Panc1 (cell line): ENCODE measurements around the gene AARS1. TPM values are rescaled to one million over a fixed set of nuclear protein-coding genes. Genes with fewer than 3 reads are reported as not detected.

Source experiments
- ATAC-seq: fragments of 200-7000 bp; cut with Tn5 transposase; 2 replicates; pipeline ENCODE4 v1.9.1; 2020; ENCODE audit warnings: mild to moderate bottlenecking, moderate library complexity
- BruUV-seq: library from RNA; stranded (reverse); fragments of 400-500 nt; replicated peaks from 2 replicates; lab custom pipeline; 2021; lab: Mats Ljungman, UMichigan
- CTCF ChIA-PET: fragments of 300-600 bp; sonication (Branson Sonifier 250); formaldehyde crosslinking; loops from one replicate; lab custom pipeline; 2022; ENCODE audit warnings: antibody characterized with exemption; lab: Charles Lee
- POLR2A ChIA-PET: fragments of 300-600 bp; sonication (Branson Sonifier 250); formaldehyde crosslinking; loops from one replicate; lab custom pipeline; 2022; ENCODE audit warnings: antibody characterized with exemption; lab: Charles Lee
- DNase-seq: peaks from one replicate; pipeline ENCODE4 v3.0.0-alpha.2; 2010; ENCODE audit warnings: low read depth, low spot score
- H3K27ac ChIP-seq: 2 replicates; pipeline ENCODE4 v1.5.1; 2011; ENCODE audit warnings: mild to moderate bottlenecking, low read length, inconsistent platforms
- H3K27me3 ChIP-seq: fragments of 200-500 bp; sonication (Bioruptor generic); 2 replicates; pipeline ENCODE4 v1.6.0; 2014; ENCODE audit warnings: low read length, inconsistent platforms; ENCODE audit not compliant: control insufficient read depth, insufficient read depth
- H3K36me3 ChIP-seq: fragments of 200-500 bp; sonication (Bioruptor generic); 2 replicates; pipeline ENCODE4 v1.5.1; 2014; ENCODE audit warnings: inconsistent platforms, mild to moderate bottlenecking, low read length, moderate library complexity; ENCODE audit not compliant: control insufficient read depth, insufficient read depth
- H3K4me1 ChIP-seq: 2 replicates; pipeline ENCODE4 v1.5.1; 2011; ENCODE audit warnings: inconsistent platforms, mild to moderate bottlenecking, low read length, moderate library complexity; ENCODE audit not compliant: control insufficient read depth, insufficient read depth
- H3K4me3 ChIP-seq, 2 experiments: 2 replicates each; pipeline ENCODE4 v1.5.1; 2011 to 2012; ENCODE audit warnings: low read depth in 2 of 2, low read length in 2 of 2, mild to moderate bottlenecking in 2 of 2, inconsistent platforms in 1 of 2, moderate library complexity in 1 of 2
- H3K9me3 ChIP-seq: fragments of 200-500 bp; sonication (Bioruptor generic); 2 replicates; pipeline ENCODE4 v1.5.1; 2014; ENCODE audit warnings: low read depth, mild to moderate bottlenecking, inconsistent platforms, low read length, moderate library complexity; ENCODE audit not compliant: control insufficient read depth, insufficient read depth
- POLR2AphosphoS5 ChIP-seq: IDR thresholded peaks from 2 replicates; pipeline ENCODE4 v1.6.1; 2012; ENCODE audit warnings: mild to moderate bottlenecking, low read depth, low read length, moderate library complexity
- SIN3A ChIP-seq: IDR thresholded peaks from 2 replicates; pipeline ENCODE4 v1.6.1; 2012; ENCODE audit warnings: low read depth, mild to moderate bottlenecking, low read length, moderate library complexity, borderline replicate concordance; ENCODE audit not compliant: insufficient read depth
- TCF7L2 ChIP-seq: IDR thresholded peaks from 2 replicates; pipeline ENCODE4 v1.6.1; 2011; ENCODE audit warnings: mild to moderate bottlenecking, low read depth, low read length, inconsistent platforms
- in situ Hi-C: cut with HindIII; loops from 2 replicates; pipeline ENCODE4 v1.10.0; 2016; ENCODE audit warnings: low sequenced_read_pairs, low pct_unique_long_range_greater_than_20kb
- intact Hi-C: fragments of 100-400 bp; cut with micrococcal nuclease; formaldehyde crosslinking; loops from one replicate; pipeline ENCODE4 v1.10.0; 2022; ENCODE audit not compliant: unreplicated experiment
- total RNA-seq: library from RNA; stranded (reverse); gene quantifications from one replicate; pipeline ENCODE4 v1.2.1, GENCODE V29; 2021; ENCODE audit not compliant: unreplicated experiment
- TF ChIP-seq, protein P1 (sequence below), 2 experiments: IDR thresholded peaks; 2 replicates each; pipeline ENCODE4 v1.6.1; 2011 to 2012; ENCODE audit warnings: low read depth in 2 of 2, control low read depth in 1 of 2, low read length in 1 of 2, mild to moderate bottlenecking in 1 of 2, moderate library complexity in 1 of 2; ENCODE audit not compliant: insufficient read depth in 1 of 2
- TF ChIP-seq, protein P2 (sequence below): fragments of 450-650 bp; IDR thresholded peaks from 2 replicates; pipeline ENCODE4 v1.5.1; 2017; ENCODE audit warnings: mild to moderate bottlenecking

Gene AARS1
- total RNA-seq, 1 experiment from 2014 or later = 115 TPM

DNA sequence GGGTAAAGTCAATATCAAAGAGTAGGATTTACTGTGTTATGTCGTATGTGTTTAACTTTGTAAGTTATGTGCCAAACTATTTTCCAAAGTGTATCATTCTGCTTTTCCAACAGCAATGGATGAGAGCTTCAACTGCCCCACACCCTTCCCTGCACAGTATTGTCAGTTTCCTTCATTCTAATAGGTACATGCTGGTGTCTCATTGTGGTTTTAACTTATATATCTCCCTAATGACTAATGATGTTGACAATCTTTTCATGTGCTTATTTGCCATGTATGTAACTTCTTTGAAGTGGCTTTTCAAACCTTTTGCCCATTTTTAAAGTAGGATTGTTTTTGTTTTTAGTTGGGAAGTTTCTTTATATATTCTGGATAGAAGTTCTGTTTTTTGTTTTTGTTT, 13.4 kb upstream of the AARS1 start:
- no peak overlapping the region for H3K4me3 ChIP-seq
- 0 out of 2 replicates have a peak, but pooled peaks cover 5% of the 10 kb centered on the region for H3K9me3 ChIP-seq
- ATAC-seq (no peak), DNase-seq (no peak)
- H3K27me3 ChIP-seq = no peaks in the 10 kb centered on the region
- intact Hi-C loops (no loop called here), in situ Hi-C loops (no loop called here)
- ChIA-PET CTCF (no interaction called here), POLR2A (no interaction called here)
- no TSS peak for BruUV-seq
- H3K36me3 ChIP-seq = no peaks in the 10 kb centered on the region; the same call in none of the 2 replicates
- H3K27ac ChIP-seq = no peak overlapping the region
- TF ChIP-seq, protein P1, sequence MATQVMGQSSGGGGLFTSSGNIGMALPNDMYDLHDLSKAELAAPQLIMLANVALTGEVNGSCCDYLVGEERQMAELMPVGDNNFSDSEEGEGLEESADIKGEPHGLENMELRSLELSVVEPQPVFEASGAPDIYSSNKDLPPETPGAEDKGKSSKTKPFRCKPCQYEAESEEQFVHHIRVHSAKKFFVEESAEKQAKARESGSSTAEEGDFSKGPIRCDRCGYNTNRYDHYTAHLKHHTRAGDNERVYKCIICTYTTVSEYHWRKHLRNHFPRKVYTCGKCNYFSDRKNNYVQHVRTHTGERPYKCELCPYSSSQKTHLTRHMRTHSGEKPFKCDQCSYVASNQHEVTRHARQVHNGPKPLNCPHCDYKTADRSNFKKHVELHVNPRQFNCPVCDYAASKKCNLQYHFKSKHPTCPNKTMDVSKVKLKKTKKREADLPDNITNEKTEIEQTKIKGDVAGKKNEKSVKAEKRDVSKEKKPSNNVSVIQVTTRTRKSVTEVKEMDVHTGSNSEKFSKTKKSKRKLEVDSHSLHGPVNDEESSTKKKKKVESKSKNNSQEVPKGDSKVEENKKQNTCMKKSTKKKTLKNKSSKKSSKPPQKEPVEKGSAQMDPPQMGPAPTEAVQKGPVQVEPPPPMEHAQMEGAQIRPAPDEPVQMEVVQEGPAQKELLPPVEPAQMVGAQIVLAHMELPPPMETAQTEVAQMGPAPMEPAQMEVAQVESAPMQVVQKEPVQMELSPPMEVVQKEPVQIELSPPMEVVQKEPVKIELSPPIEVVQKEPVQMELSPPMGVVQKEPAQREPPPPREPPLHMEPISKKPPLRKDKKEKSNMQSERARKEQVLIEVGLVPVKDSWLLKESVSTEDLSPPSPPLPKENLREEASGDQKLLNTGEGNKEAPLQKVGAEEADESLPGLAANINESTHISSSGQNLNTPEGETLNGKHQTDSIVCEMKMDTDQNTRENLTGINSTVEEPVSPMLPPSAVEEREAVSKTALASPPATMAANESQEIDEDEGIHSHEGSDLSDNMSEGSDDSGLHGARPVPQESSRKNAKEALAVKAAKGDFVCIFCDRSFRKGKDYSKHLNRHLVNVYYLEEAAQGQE (IDR thresholded peaks at IDR 0.05; ENCODE audit: insufficient read depth in 1 of 2, low read depth in 2 of 2, low read length in 1 of 2) = no peak
- TF ChIP-seq TCF7L2 = no peak
- TF ChIP-seq SIN3A = no peak
- TF ChIP-seq, protein P2, sequence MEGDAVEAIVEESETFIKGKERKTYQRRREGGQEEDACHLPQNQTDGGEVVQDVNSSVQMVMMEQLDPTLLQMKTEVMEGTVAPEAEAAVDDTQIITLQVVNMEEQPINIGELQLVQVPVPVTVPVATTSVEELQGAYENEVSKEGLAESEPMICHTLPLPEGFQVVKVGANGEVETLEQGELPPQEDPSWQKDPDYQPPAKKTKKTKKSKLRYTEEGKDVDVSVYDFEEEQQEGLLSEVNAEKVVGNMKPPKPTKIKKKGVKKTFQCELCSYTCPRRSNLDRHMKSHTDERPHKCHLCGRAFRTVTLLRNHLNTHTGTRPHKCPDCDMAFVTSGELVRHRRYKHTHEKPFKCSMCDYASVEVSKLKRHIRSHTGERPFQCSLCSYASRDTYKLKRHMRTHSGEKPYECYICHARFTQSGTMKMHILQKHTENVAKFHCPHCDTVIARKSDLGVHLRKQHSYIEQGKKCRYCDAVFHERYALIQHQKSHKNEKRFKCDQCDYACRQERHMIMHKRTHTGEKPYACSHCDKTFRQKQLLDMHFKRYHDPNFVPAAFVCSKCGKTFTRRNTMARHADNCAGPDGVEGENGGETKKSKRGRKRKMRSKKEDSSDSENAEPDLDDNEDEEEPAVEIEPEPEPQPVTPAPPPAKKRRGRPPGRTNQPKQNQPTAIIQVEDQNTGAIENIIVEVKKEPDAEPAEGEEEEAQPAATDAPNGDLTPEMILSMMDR = no peak
- no peak for TF ChIP-seq POLR2AphosphoS5
- peaks cover 6% of the 10 kb centered on the region; the same call in 1 of the 2 replicates for H3K4me1 ChIP-seq

DNA sequence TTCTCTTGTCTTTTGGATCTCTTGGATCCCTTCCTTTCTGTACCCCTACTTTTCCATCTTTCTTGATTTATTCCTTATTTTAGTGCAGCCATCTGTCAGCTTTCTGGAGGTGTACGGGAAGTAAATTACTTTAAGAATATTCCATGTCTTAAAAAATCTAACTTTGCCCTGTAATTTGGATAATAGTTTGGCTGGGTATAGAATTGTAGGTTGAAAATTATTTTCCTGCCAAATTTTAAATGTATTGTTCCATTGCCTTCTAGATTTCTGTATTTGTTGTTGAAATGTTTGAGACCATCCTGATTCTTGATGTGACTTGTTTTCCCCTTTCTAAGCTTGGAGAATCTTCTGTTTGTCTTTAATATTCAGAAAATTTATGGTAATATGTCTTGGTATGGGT, 11.8 kb upstream of the AARS1 start:
- ChIA-PET POLR2A (no interaction called here), CTCF (no interaction called here)

More for the DNA sequence above, 11.8 kb upstream of the AARS1 start:
- H3K4me3 ChIP-seq = no peak overlapping the region
- ATAC-seq (no peak), DNase-seq (no peak)
- TF ChIP-seq, protein P1 (IDR thresholded peaks at IDR 0.05; ENCODE audit: insufficient read depth in 1 of 2, low read depth in 2 of 2, low read length in 1 of 2) = no peak
- TF ChIP-seq, protein P2 = no peak
- TF ChIP-seq TCF7L2 = no peak
- no peak for TF ChIP-seq SIN3A
- no peak for TF ChIP-seq POLR2AphosphoS5
- no peaks in the 10 kb centered on the region; the same call in none of the 2 replicates for H3K36me3 ChIP-seq
- H3K27ac ChIP-seq = no peak overlapping the region
- TSS peak; percentile 70 for BruUV-seq
- intact Hi-C loops = no loop called here
- H3K9me3 ChIP-seq = 0 out of 2 replicates have a peak, but pooled peaks cover 5% of the 10 kb centered on the region
- peaks cover 6% of the 10 kb centered on the region; the same call in 1 of the 2 replicates for H3K4me1 ChIP-seq
- in situ Hi-C loops = no loop called here
- H3K27me3 ChIP-seq = no peaks in the 10 kb centered on the region
